Left ventricle myocardium inferior (tissue), 1 donor: ENCODE data around the gene CDK17. TPM values are rescaled to one million over a fixed set of nuclear protein-coding genes. Genes with fewer than 3 reads are reported as not detected.
"Not testable (repeated sequence)": the region's sequence is repeated elsewhere in the genome, so short reads cannot be mapped to it uniquely, and the experiment has no call there.

Experiments used
- DNase-seq: peaks from one replicate; pipeline ENCODE4 v3.0.0-alpha.2; 2020
- H3K27ac ChIP-seq: fragments of 200-600 bp; replicated peaks from 2 replicates; pipeline ENCODE4 v1.8.0; 2021
- H3K27me3 ChIP-seq: fragments of 200-600 bp; 2 replicates; pipeline ENCODE4 v1.8.0; 2021; ENCODE audit warnings: low read depth
- H3K36me3 ChIP-seq: fragments of 200-600 bp; 2 replicates; pipeline ENCODE4 v1.8.0; 2021
- H3K4me1 ChIP-seq: fragments of 200-600 bp; 2 replicates; pipeline ENCODE4 v1.8.0; 2021
- H3K4me3 ChIP-seq: fragments of 200-600 bp; 2 replicates; pipeline ENCODE4 v1.8.0; 2021; ENCODE audit warnings: mild to moderate bottlenecking, moderate library complexity
- H3K9me3 ChIP-seq: fragments of 200-600 bp; replicated peaks from 2 replicates; pipeline ENCODE4 v1.8.0; 2021
- intact Hi-C: fragments of 100-400 bp; cut with micrococcal nuclease; formaldehyde crosslinking; loops from one replicate; pipeline ENCODE4 v1.11.0; 2022
- total RNA-seq: library from RNA; stranded (reverse); fragmentation: NEBNext Ultra II Directional; extraction: Animal tissue kit (Norgen Biotek cat#: 25700); gene quantifications from one replicate; pipeline ENCODE4 v1.2.1, GENCODE V29; 2021
- TF ChIP-seq, protein P1 (sequence below): fragments of 200-600 bp; IDR thresholded peaks from 2 replicates; pipeline ENCODE4 v1.8.0; 2021; ENCODE audit warnings: antibody characterized with exemption, mild to moderate bottlenecking, borderline replicate concordance
- donor health status: DM: no; HTN: yes; CAD: no; lungs with severe emphysema.

Gene CDK17
- total RNA-seq, 1 donor from 2014 or later, result 15.9 TPM

DNA sequence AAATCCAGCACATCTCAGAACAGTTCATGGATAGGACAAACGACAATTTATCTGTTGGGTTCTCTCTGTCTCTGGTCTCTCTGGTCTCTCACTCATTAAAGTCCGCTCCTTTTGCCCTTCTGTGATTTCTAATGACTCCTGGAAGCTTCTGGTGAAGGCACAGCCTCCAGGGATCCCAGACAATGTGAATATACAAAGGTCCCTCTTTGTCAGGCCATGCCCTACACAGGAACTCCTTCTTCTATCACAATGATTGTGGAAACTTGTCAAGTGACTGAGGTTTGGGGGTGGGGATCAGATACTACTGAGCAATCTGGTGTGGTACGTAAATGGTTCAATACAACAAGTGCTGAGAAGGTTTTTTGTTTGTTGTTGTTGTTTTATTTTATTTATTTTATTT is 42.7 kb upstream of the CDK17 start:
- Histone ChIP-seq H3K4me3 (no peak overlapping the region), H3K36me3 (no peaks in the 10 kb centered on the region), H3K27me3 (no peaks in the 10 kb centered on the region), H3K4me1 (peaks cover 19% of the 10 kb centered on the region), H3K9me3 (no peaks in the 10 kb centered on the region), H3K27ac (no peak overlapping the region)
- TF ChIP-seq, protein P1, sequence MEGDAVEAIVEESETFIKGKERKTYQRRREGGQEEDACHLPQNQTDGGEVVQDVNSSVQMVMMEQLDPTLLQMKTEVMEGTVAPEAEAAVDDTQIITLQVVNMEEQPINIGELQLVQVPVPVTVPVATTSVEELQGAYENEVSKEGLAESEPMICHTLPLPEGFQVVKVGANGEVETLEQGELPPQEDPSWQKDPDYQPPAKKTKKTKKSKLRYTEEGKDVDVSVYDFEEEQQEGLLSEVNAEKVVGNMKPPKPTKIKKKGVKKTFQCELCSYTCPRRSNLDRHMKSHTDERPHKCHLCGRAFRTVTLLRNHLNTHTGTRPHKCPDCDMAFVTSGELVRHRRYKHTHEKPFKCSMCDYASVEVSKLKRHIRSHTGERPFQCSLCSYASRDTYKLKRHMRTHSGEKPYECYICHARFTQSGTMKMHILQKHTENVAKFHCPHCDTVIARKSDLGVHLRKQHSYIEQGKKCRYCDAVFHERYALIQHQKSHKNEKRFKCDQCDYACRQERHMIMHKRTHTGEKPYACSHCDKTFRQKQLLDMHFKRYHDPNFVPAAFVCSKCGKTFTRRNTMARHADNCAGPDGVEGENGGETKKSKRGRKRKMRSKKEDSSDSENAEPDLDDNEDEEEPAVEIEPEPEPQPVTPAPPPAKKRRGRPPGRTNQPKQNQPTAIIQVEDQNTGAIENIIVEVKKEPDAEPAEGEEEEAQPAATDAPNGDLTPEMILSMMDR, result no peak
- DNase-seq, result no peak
- intact Hi-C loops, result no loop called here

DNA sequence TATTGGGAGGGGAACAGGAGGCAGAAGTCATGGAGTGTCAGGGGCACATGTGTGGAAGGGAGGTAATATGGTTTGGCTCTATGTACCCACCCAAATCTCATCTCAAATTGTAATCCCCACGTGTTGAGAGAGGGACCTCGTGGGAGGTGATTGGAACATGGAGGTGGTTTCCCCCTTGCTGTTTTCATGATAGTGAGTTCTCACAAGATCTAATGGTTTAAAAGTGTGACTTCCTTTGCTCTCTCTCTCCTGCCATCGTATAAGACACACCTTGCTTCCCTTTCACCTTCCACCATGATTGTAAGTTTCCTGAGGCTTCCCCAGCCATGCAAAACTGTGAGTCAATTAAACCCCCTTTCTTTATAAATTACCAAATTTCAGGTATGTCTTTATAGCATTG is 41.6 kb upstream of the CDK17 start:
- no peak for DNase-seq
- H3K36me3 ChIP-seq, result no peaks in the 10 kb centered on the region
- TF ChIP-seq, protein P1, result no peak
- H3K4me1 ChIP-seq, result peaks cover 14% of the 10 kb centered on the region
- H3K27ac ChIP-seq, result no peak overlapping the region
- no peak overlapping the region for H3K4me3 ChIP-seq
- H3K27me3 ChIP-seq, result no peaks in the 10 kb centered on the region
- intact Hi-C loops, result no loop called here
- no peaks in the 10 kb centered on the region for H3K9me3 ChIP-seq

DNA sequence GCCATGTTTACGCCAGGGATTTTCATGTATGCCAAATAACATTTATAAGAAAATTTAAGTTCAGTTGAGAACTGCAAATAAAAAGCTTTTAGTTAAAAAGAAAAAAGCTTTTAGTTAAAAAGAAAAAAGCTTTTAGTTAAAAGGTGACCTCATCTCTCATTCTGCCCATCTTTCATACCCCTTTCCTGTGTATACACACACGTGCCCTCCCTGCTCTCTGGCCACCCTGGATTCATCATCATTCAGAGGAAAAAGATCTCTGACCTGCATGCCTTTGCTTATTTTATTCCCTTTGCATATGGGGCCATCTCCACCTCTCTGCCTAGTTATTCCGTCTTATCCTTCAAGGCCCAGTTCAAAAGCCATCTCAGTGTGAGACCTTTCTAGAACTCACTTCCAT is 38.1 kb upstream of the CDK17 start:
- no peak for DNase-seq
- TF ChIP-seq, protein P1, result no peak
- Histone ChIP-seq H3K4me1 (peaks cover 3% of the 10 kb centered on the region), H3K9me3 (no peaks in the 10 kb centered on the region), H3K36me3 (no peaks in the 10 kb centered on the region), H3K27ac (no peak overlapping the region), H3K27me3 (no peaks in the 10 kb centered on the region), H3K4me3 (no peak overlapping the region)
- intact Hi-C loops, result no loop called here

DNA sequence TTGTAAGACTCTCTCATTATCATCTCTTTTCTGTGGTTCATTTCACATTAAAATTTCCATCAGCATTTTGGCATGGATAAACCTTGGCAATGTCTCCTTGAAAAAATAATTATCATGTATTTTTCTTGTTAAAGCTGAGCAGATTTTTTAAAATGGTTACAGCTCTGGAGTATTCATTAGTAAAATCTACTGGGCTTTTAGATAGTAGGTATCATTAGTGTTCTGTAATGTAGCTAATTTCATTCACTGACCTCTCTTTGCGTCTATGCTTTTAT is 36.9 kb upstream of the CDK17 start:
- no peaks in the 10 kb centered on the region for H3K9me3 ChIP-seq
- no peaks in the 10 kb centered on the region for H3K36me3 ChIP-seq
- H3K27me3 ChIP-seq, result no peaks in the 10 kb centered on the region
- H3K27ac ChIP-seq, result no peak overlapping the region
- intact Hi-C loops, result no loop called here
- no peak overlapping the region for H3K4me3 ChIP-seq
- TF ChIP-seq, protein P1, result no peak
- H3K4me1 ChIP-seq, result peaks cover 3% of the 10 kb centered on the region
- DNase-seq, result no peak

DNA sequence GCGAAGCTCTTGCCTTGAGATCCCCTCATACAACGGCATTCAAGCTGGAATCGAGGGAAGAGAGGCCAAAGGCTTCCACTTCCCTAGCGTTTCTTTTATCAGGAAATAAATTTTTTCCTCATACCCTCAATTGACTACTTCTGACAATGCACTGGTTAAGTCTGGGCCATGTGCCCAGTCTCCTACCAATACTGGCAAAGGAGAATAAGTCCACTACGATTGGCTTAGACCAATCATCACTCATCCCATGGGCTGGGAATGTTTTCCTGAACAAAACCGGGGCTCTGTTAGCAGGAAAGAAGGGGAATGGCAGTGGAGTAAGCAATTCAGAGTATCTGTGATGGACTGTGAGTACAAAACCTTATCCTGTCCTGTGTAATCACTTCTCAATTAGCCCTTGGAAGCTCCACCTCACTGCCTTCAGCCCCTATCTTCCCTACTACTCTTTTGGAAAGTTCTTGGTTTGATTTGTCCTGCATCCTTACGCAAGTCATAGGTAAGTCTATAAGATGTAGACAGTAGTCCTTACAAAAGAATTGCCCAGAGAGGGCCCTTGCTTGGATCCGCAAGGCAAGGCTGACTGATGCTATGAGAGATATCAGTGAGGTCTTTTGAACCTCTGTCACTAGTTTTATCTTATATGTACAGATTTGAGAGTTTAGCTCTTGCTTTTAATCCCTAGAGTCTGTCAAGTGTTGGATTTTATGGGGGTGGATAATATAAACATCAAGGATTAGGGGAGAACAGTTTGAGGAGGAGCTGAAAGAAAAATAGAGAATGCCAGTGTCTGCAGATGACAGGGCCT is 36.3 kb upstream of the CDK17 start:
- H3K36me3 ChIP-seq, result no peaks in the 10 kb centered on the region
- no peak overlapping the region for H3K27ac ChIP-seq
- DNase-seq, result no peak
- intact Hi-C loops, result no loop called here
- no peaks in the 10 kb centered on the region for H3K9me3 ChIP-seq
- no peaks in the 10 kb centered on the region for H3K27me3 ChIP-seq
- H3K4me3 ChIP-seq, result no peak overlapping the region
- H3K4me1 ChIP-seq, result peaks cover 3% of the 10 kb centered on the region
- TF ChIP-seq, protein P1, result no peak

DNA sequence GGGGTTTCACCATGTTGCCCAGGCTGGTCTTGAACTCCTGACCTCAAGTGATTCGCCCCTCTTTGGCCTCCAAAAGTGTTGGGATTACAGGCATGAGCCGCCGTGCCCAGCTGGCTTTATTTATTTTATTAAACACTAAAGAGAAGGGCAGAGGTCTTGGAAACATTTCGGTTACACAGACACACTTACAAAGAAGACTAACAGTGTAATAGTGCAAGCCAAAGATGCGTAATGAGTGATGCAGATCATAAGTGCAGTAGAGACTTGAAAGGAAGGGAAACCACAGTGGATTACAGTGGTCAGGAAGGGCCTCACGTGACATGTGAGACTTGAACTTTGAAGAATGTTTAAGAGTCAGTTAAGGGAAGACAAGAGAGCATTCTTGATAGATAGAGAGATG is 33.9 kb upstream of the CDK17 start:
- H3K4me1 ChIP-seq, result peaks cover 3% of the 10 kb centered on the region
- H3K9me3 ChIP-seq, result no peaks in the 10 kb centered on the region
- intact Hi-C loops, result no loop called here
- no peaks in the 10 kb centered on the region for H3K36me3 ChIP-seq
- no peak for DNase-seq
- no peak overlapping the region for H3K27ac ChIP-seq
- H3K27me3 ChIP-seq, result no peaks in the 10 kb centered on the region
- no peak overlapping the region for H3K4me3 ChIP-seq
- TF ChIP-seq, protein P1, result no peak

DNA sequence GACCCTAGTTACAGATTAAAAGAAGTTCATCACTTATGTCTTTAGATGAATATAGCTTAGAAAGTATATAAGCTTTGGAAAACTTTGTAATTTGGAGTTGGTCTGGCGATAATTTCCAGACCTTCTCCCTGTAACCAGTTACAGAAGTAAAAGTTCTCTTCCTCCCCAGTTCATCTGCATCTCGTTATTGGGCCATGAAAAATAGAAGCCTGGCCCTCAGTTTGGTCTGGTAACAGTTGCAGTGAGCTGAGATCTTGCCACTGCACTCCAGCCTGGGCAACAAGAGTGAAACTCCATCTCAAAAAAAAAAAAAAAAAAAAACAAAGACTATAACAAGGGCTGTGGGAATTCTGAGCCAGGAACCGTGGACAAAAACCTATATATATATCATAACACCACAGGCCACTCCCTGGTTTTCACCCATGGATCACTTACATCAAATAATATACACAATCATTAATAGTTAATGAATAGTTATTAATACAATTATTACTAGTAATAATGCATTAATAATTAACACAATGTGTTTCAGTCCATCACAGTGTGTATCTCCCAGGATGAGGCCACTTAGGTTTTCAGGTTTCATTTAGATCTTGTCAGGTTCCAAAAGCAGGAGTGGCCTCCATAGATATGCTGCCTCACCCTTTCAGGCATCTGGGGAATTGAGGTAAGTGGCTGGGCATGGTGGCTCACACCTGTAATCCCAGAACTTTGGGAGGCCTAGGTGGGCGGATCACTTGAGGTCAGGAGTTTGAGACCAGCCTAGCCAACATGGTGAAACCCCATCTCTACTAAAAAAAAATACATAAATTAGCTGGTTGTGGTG is 32.5 kb upstream of the CDK17 start:
- H3K36me3 ChIP-seq, intact Hi-C loops, H3K27ac ChIP-seq, H3K4me3 ChIP-seq, DNase-seq, H3K4me1 ChIP-seq, H3K27me3 ChIP-seq, H3K9me3 ChIP-seq: not testable (repeated sequence)
